Suprapubic skin (tissue), 4 donors: Measurements from ENCODE around the gene NCK2. TPM values are rescaled to one million over a fixed set of nuclear protein-coding genes. Genes with fewer than 3 reads are reported as not detected.

Source experiments
- DNase-seq, 2 donors: peaks; one replicate each; pipeline ENCODE4 v3.0.0-alpha.2; 2019; ENCODE audit warnings: low spot score in 2 of 2
- H3K27ac ChIP-seq: fragments of 200-600 bp; sonication (generic); one replicate; pipeline ENCODE4 v1.5.1; 2019
- H3K27me3 ChIP-seq: fragments of 200-600 bp; sonication (generic); one replicate; pipeline ENCODE4 v1.5.1; 2019
- H3K36me3 ChIP-seq: fragments of 200-600 bp; sonication (generic); one replicate; pipeline ENCODE4 v1.5.1; 2019
- H3K4me1 ChIP-seq: fragments of 200-600 bp; sonication (generic); one replicate; pipeline ENCODE4 v1.5.1; 2019
- H3K4me3 ChIP-seq: fragments of 200-600 bp; sonication (generic); one replicate; pipeline ENCODE4 v1.5.1; 2019; ENCODE audit warnings: mild to moderate bottlenecking
- H3K9me3 ChIP-seq: fragments of 200-600 bp; sonication (generic); one replicate; pipeline ENCODE4 v1.5.1; 2019
- CTCF ChIP-seq, 2 donors: fragments of 200-600 bp in 1 of 2; fragments of 450-650 bp in 1 of 2; sonication (generic) in 1 of 2; IDR thresholded peaks; one replicate each; pipeline ENCODE4 v1.5.1; 2016 to 2019; ENCODE audit warnings: antibody characterized with exemption in 2 of 2, mild to moderate bottlenecking in 1 of 2, moderate library complexity in 1 of 2
- EP300 ChIP-seq: sonication (generic); formaldehyde crosslinking; IDR thresholded peaks from one replicate; pipeline ENCODE4 v1.6.1; 2017; ENCODE audit warnings: antibody characterized with exemption
- POLR2A ChIP-seq, 2 donors: fragments of 450-650 bp; IDR thresholded peaks; one replicate each; pipeline ENCODE4 v1.6.1; 2017; ENCODE audit warnings: antibody characterized with exemption in 2 of 2, mild to moderate bottlenecking in 2 of 2, moderate library complexity in 2 of 2
- POLR2AphosphoS5 ChIP-seq, 3 donors: sonication (generic); formaldehyde crosslinking; IDR thresholded peaks; one replicate each; pipeline ENCODE4 v1.6.1; 2017; ENCODE audit warnings: antibody characterized with exemption in 3 of 3
- WGBS: methylation state at CpG from one replicate; pipeline ENCODE4 v1.1.5; 2018; 5-methylcytosine and 5-hydroxymethylcytosine counted together
- total RNA-seq, 4 donors: library from RNA; depleted of rRNA; stranded (reverse); fragments of >200 nt; gene quantifications; one replicate each; pipeline ENCODE4 v1.1.0, GENCODE V29; 2016

Gene NCK2
- total RNA-seq, 4 donors from 2014 or later = 40.1 to 59.4 (median 49.2) TPM

- TF ChIP-seq CTCF (IDR thresholded peaks at IDR 0.05) = no peak
- no peak for TF ChIP-seq POLR2A (IDR thresholded peaks at IDR 0.05)
- no peak for TF ChIP-seq EP300
- no peak for TF ChIP-seq POLR2AphosphoS5 (IDR thresholded peaks at IDR 0.05)
- Histone ChIP-seq H3K4me3 (no peak overlapping the region), H3K36me3 (no peaks in the 10 kb centered on the region), H3K27ac (no peak overlapping the region), H3K9me3 (no peaks in the 10 kb centered on the region), H3K4me1 (peaks cover 66% of the 10 kb centered on the region), H3K27me3 (no peaks in the 10 kb centered on the region)
- peak in 1 of 2 donors; percentile 58 for DNase-seq
- WGBS = 86% methylated on average over 17 of the region's 18 CpGs
Measured at GRCh38 chr2:105749583-105750400, 5.1 kb downstream of the NCK2 start.

GRCh38 chr2:105750735-105751134 is 6.0 kb downstream of the NCK2 start:
- H3K4me3 ChIP-seq = no peak overlapping the region
- no peaks in the 10 kb centered on the region for H3K36me3 ChIP-seq
- H3K9me3 ChIP-seq = no peaks in the 10 kb centered on the region
- H3K4me1 ChIP-seq = peaks cover 73% of the 10 kb centered on the region
- no peaks in the 10 kb centered on the region for H3K27me3 ChIP-seq
- peak in 1 of 2 donors; percentile 18 for DNase-seq
- WGBS = 95% methylated on average over 4 of the region's 4 CpGs
- TF ChIP-seq CTCF (IDR thresholded peaks at IDR 0.05) = no peak
- no peak overlapping the region for H3K27ac ChIP-seq

- DNase-seq = no peak
- H3K27ac ChIP-seq = no peak overlapping the region
- WGBS = 90% methylated on average over 3 of the region's 3 CpGs
- H3K4me1 ChIP-seq = peaks cover 73% of the 10 kb centered on the region
- H3K27me3 ChIP-seq = no peaks in the 10 kb centered on the region
- no peak overlapping the region for H3K4me3 ChIP-seq
- H3K36me3 ChIP-seq = no peaks in the 10 kb centered on the region
- no peak for TF ChIP-seq POLR2AphosphoS5 (IDR thresholded peaks at IDR 0.05)
- no peak for TF ChIP-seq EP300
- TF ChIP-seq POLR2A (IDR thresholded peaks at IDR 0.05) = no peak
- TF ChIP-seq CTCF (IDR thresholded peaks at IDR 0.05) = no peak
- no peaks in the 10 kb centered on the region for H3K9me3 ChIP-seq
Measured at GRCh38 chr2:105751272-105751671, 6.6 kb downstream of the NCK2 start.

- H3K36me3 ChIP-seq = no peaks in the 10 kb centered on the region
- no peaks in the 10 kb centered on the region for H3K27me3 ChIP-seq
- WGBS = 89% methylated on average over 5 of the region's 5 CpGs
- no peaks in the 10 kb centered on the region for H3K9me3 ChIP-seq
- DNase-seq = no peak
- no peak overlapping the region for H3K4me3 ChIP-seq
- H3K27ac ChIP-seq = no peak overlapping the region
- H3K4me1 ChIP-seq = peaks cover 59% of the 10 kb centered on the region
- no peak for TF ChIP-seq EP300
- TF ChIP-seq POLR2AphosphoS5 (IDR thresholded peaks at IDR 0.05) = no peak
- no peak for TF ChIP-seq CTCF (IDR thresholded peaks at IDR 0.05)
Measured at GRCh38 chr2:105752691-105753358, 8.1 kb downstream of the NCK2 start.

GRCh38 chr2:105753380-105753779 is 8.7 kb downstream of the NCK2 start:
- no peak overlapping the region for H3K4me3 ChIP-seq
- H3K27ac ChIP-seq = no peak overlapping the region
- no peaks in the 10 kb centered on the region for H3K36me3 ChIP-seq
- H3K27me3 ChIP-seq = no peaks in the 10 kb centered on the region
- peak in 1 of 2 donors; percentile 20 for DNase-seq
- 93% methylated on average over 2 of the region's 2 CpGs for WGBS
- no peaks in the 10 kb centered on the region for H3K9me3 ChIP-seq
- TF ChIP-seq POLR2A (IDR thresholded peaks at IDR 0.05) (no peak), POLR2AphosphoS5 (IDR thresholded peaks at IDR 0.05) (no peak), EP300 (no peak), CTCF (IDR thresholded peaks at IDR 0.05) (no peak)
- H3K4me1 ChIP-seq = peaks cover 54% of the 10 kb centered on the region
